Sigmoid colon (tissue), 7 donors: ENCODE data around the gene DIAPH1. TPM values are rescaled to one million over a fixed set of nuclear protein-coding genes. Genes with fewer than 3 reads are reported as not detected.

ENCODE experiments used
- DNase-seq: peaks from one replicate; pipeline ENCODE4 v3.0.0-alpha.2; 2019
- H3K27ac ChIP-seq, 4 donors: fragments of 200-600 bp; sonication (generic); one replicate each; pipeline ENCODE4 v1.5.1; 2016 to 2019; ENCODE audit warnings: mild to moderate bottlenecking in 1 of 4
- H3K27me3 ChIP-seq, 3 donors: fragments of 200-600 bp; sonication (generic); one replicate each; pipeline ENCODE4 v1.5.1; 2019; ENCODE audit warnings: mild to moderate bottlenecking in 1 of 3
- H3K36me3 ChIP-seq, 4 donors: fragments of 200-600 bp; sonication (generic); one replicate each; pipeline ENCODE4 v1.5.1; 2016 to 2019
- H3K4me1 ChIP-seq, 4 donors: fragments of 200-600 bp; sonication (generic); one replicate each; pipeline ENCODE4 v1.5.1; 2017 to 2019
- H3K4me3 ChIP-seq, 4 donors: fragments of 200-600 bp; sonication (generic); one replicate each; pipeline ENCODE4 v1.5.1; 2017 to 2019; ENCODE audit warnings: mild to moderate bottlenecking in 2 of 4, moderate library complexity in 1 of 4
- H3K9me3 ChIP-seq, 4 donors: fragments of 200-600 bp in 3 of 4; sonication (generic) in 3 of 4; one replicate each; pipeline versions ENCODE4 v1.5.1 to v1.6.1; 2013 to 2019
- EP300 ChIP-seq, 4 donors: sonication (generic); formaldehyde crosslinking; IDR thresholded peaks; one replicate each; pipeline ENCODE4 v1.6.1; 2017; ENCODE audit warnings: antibody characterized with exemption in 4 of 4
- POLR2A ChIP-seq, 2 donors: fragments of 450-650 bp; IDR thresholded peaks; one replicate each; pipeline ENCODE4 v1.6.1; 2016; ENCODE audit warnings: antibody characterized with exemption in 2 of 2, mild to moderate bottlenecking in 2 of 2, moderate library complexity in 2 of 2
- POLR2AphosphoS5 ChIP-seq, 4 donors: sonication (generic); formaldehyde crosslinking; IDR thresholded peaks; one replicate each; pipeline ENCODE4 v1.6.1; 2017; ENCODE audit warnings: antibody characterized with exemption in 4 of 4
- WGBS, 2 donors: extraction: QIAGEN DNeasy Blood & Tissue Kit; methylation state at CpG; one replicate each; pipeline ENCODE4 v1.1.7; 2013; 5-methylcytosine and 5-hydroxymethylcytosine counted together
- intact Hi-C: fragments of 100-400 bp; cut with DNase I; formaldehyde crosslinking; loops from one replicate; pipeline ENCODE4 v1.15.1; 2023
- polyA plus RNA-seq, 3 donors: library from polyadenylated mRNA; stranded (reverse); fragments of 200-250 nt; gene quantifications; one replicate each; pipeline ENCODE4 v1.2.3, GENCODE V29; 2013
- total RNA-seq, 4 donors: library from RNA; depleted of rRNA; stranded (reverse); fragments of >200 nt; gene quantifications; one replicate each; pipeline ENCODE4 v1.1.0, GENCODE V29; 2016
- TF ChIP-seq, protein P1 (sequence below), 4 experiments: fragments of 450-650 bp in 3 of 4; fragments of 200-600 bp in 1 of 4; IDR thresholded peaks; one replicate each; pipeline ENCODE4 v1.5.1; 2016 to 2019; ENCODE audit warnings: antibody characterized with exemption in 4 of 4, mild to moderate bottlenecking in 3 of 4, moderate library complexity in 2 of 4
- donor health status: healthy with polysubstance abuse.
- donor health status: Bipolar disorder and iron deficiency.
- donor health status: healthy.

DIAPH1 gene
- total and polyA plus RNA-seq, 7 donors: 14.4 to 105 (median 26.9) TPM

DNA sequence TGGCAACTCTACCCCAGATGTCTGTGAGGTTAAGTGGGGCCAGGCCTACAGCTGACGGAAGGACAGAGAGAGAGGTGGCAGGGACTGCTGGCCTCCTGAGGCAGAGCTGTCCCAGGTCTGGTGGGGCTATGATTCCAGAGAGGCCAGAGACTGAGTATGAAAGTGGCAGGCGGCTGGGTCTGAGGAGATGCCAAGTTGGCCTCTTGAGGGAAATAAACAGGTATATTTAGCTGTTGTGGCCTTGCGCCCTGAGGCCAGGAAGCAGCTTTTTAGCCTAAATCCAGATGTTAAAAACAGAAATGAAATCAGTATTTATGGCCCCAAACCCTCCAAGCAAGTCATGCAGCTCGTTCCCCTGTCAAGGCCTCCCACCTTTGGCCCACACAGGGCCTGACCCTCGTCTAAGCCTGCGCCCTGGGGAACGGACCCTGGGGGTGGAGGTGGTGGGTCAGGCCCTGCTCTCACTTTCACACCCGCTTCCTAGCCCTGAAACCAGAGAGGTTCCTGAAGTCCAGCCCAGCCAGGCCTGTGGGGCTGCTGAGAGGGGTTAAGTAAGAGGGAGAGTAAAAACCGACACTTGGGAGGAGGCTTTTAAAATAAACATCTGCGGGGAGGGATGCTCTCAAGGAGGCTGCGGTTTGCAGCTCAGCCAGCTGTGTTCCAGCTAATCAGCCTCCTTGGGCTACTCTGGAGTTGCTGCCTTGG is 111.3 kb downstream of the DIAPH1 start:
- H3K9me3 ChIP-seq: no peaks in the 10 kb centered on the region
- WGBS, 2 donors: 50 to 76% methylated on average over 11 of the region's 11 CpGs
- H3K27ac ChIP-seq: peak overlapping the region; percentile 83 to 87 (median 86)
- H3K4me1 ChIP-seq: peaks cover 0 to 44% (median 42%) of the 10 kb centered on the region in 4 donors
- H3K27me3 ChIP-seq: no peaks in the 10 kb centered on the region
- peak; percentile 87 for DNase-seq
- intact Hi-C loops: loop anchor here (2.0 kb wide), 1 partner anchor 17 kb away; no protein-coding TSS in a partner anchor
- TF ChIP-seq POLR2AphosphoS5 (IDR thresholded peaks at IDR 0.05) (peak in 3 of 4 donors; percentile 31 to 39 (median 36)), POLR2A (IDR thresholded peaks at IDR 0.05) (no peak), EP300 (IDR thresholded peaks at IDR 0.05) (no peak)
- peak overlapping the region in 2 of 4 donors; percentile 35 to 44 for H3K4me3 ChIP-seq
- H3K36me3 ChIP-seq: peaks cover 0 to 43% (median 13%) of the 10 kb centered on the region in 4 donors

DNA sequence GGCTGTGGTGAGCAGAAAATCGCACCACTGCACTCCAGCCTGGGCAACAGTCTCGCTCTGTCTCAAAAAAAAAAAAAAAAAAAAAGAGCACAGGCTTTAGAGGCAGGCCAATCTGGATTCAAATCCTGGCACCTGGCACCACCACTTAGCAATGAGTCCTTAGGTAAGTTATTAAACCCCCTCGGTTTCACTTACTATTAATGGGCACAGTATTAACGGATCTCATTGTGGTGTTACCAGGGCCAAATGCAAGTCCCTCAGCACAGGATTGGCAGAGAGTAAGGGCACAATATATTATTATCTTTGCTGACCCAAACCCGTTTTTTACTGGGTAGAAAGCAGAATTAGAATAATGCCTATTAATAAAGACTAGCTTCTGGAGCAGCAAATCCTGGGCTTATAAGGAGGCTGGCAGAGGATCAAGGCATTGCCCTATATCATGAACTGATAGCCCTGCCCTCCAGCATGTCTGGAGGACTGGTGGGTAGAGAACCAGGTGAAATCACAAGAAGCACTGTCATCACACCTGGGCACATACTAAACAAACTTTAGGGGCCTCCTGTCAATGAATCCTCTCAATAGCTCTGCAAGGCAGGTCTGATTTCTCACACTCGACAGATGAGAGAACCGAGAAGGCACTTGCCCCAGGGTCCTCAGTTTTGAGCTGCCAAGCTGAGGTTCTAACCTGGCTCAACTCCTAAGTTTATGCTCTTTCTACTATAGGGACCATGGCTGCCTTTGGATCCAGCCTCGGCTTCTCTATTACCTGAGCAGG is 112.2 kb downstream of the DIAPH1 start:
- 88 to 93% methylated on average over 8 of the region's 8 CpGs for WGBS, 2 donors
- Histone ChIP-seq H3K27ac (peak overlapping the region; percentile 83 to 87 (median 86)), H3K36me3 (peaks cover 0 to 42% (median 10%) of the 10 kb centered on the region in 4 donors), H3K4me1 (peaks cover 0 to 38% (median 37%) of the 10 kb centered on the region in 4 donors), H3K4me3 (no peak overlapping the region), H3K9me3 (no peaks in the 10 kb centered on the region), H3K27me3 (no peaks in the 10 kb centered on the region)
- intact Hi-C loops: no loop called here
- no peak for DNase-seq
- TF ChIP-seq POLR2AphosphoS5 (IDR thresholded peaks at IDR 0.05) (no peak), EP300 (IDR thresholded peaks at IDR 0.05) (no peak), POLR2A (IDR thresholded peaks at IDR 0.05) (no peak)
- TF ChIP-seq, protein P1, sequence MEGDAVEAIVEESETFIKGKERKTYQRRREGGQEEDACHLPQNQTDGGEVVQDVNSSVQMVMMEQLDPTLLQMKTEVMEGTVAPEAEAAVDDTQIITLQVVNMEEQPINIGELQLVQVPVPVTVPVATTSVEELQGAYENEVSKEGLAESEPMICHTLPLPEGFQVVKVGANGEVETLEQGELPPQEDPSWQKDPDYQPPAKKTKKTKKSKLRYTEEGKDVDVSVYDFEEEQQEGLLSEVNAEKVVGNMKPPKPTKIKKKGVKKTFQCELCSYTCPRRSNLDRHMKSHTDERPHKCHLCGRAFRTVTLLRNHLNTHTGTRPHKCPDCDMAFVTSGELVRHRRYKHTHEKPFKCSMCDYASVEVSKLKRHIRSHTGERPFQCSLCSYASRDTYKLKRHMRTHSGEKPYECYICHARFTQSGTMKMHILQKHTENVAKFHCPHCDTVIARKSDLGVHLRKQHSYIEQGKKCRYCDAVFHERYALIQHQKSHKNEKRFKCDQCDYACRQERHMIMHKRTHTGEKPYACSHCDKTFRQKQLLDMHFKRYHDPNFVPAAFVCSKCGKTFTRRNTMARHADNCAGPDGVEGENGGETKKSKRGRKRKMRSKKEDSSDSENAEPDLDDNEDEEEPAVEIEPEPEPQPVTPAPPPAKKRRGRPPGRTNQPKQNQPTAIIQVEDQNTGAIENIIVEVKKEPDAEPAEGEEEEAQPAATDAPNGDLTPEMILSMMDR (IDR thresholded peaks at IDR 0.05): no peak

DNA sequence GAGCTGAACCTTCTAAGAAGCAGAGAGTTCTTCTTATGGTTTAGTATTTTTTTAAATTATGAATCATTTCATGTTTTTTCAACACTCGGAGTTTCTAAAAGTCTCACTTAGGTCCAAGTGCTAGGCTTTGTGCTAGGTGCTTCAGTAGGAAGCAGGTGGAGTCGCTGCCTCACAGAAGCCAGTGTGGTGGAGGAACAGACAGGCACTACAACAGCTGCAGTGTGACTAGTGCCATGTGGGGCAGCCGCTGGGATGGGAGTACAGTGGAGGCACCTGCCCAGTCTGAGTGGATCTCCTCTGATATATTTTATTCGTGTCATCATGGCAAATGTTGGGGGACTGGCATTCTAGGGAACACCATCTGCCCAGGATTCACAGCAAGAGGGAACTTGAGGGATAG is 114.6 kb downstream of the DIAPH1 start:
- WGBS, 2 donors: 91 to 93% methylated on average over 4 of the region's 4 CpGs
- H3K27ac ChIP-seq: no peak overlapping the region
- H3K36me3 ChIP-seq: peaks cover 0 to 31% (median 6%) of the 10 kb centered on the region in 4 donors
- TF ChIP-seq, protein P1 (IDR thresholded peaks at IDR 0.05): no peak
- no peak for TF ChIP-seq POLR2AphosphoS5 (IDR thresholded peaks at IDR 0.05)
- no peak for TF ChIP-seq POLR2A (IDR thresholded peaks at IDR 0.05)
- no peak for TF ChIP-seq EP300 (IDR thresholded peaks at IDR 0.05)
- H3K4me1 ChIP-seq: peaks cover 0 to 29% (median 27%) of the 10 kb centered on the region in 4 donors
- no peaks in the 10 kb centered on the region for H3K9me3 ChIP-seq
- H3K4me3 ChIP-seq: no peak overlapping the region
- no peaks in the 10 kb centered on the region for H3K27me3 ChIP-seq
- DNase-seq: no peak
- intact Hi-C loops: no loop called here

DNA sequence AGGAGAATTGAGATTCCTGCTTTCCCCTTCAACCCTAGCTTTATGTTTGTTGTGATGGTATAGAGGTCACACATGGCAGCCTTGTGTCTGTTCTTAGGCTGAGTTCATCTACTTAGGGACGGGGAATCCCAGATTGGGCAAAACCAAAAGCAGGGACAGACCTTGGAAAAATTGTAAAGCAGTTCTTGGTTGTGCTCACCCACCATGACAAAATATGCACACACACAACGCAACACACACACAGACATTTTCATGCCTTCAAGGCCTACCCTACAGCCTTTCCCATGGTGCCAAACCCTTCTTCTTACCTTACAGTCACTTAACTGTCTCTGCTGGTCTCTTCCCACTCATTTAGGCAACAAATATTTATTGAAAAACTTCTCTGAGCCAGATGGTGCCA is 115.1 kb downstream of the DIAPH1 start:
- Histone ChIP-seq H3K27ac (no peak overlapping the region), H3K9me3 (no peaks in the 10 kb centered on the region), H3K27me3 (no peaks in the 10 kb centered on the region), H3K4me3 (no peak overlapping the region), H3K36me3 (peaks cover 0 to 31% (median 6%) of the 10 kb centered on the region in 4 donors), H3K4me1 (peaks cover 0 to 23% (median 22%) of the 10 kb centered on the region in 4 donors)
- intact Hi-C loops: no loop called here
- TF ChIP-seq, protein P1 (IDR thresholded peaks at IDR 0.05): no peak
- TF ChIP-seq POLR2AphosphoS5 (IDR thresholded peaks at IDR 0.05) (no peak), EP300 (IDR thresholded peaks at IDR 0.05) (no peak), POLR2A (IDR thresholded peaks at IDR 0.05) (no peak)
- 89 to 97% methylated on average over 2 of the region's 2 CpGs for WGBS, 2 donors
- no peak for DNase-seq

DNA sequence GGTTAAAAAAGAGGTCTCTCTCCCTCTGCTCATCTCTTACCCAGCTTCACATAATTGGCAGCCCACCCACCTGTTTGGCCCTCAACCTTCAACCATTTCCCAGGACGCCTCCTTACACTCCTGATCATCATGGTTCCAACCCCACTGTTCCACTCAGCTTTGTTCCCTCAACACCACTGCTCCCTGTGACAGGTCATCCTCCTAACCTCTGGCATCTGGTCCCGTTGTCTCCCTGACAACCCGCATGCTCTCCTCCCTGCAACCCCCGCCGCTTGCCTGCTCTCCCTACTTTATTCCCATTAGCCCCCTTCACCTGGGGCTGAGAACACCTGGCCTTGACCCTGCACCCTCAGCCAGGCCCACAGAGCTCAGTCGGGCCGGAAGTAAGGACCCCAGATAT is 117.0 kb downstream of the DIAPH1 start:
- peak; percentile 47 for DNase-seq
- H3K27ac ChIP-seq: no peak overlapping the region
- peaks cover 0 to 4% (median 3%) of the 10 kb centered on the region in 4 donors for H3K4me1 ChIP-seq
- H3K36me3 ChIP-seq: peaks cover 0 to 46% (median 5%) of the 10 kb centered on the region in 4 donors
- no peaks in the 10 kb centered on the region for H3K27me3 ChIP-seq
- no peak overlapping the region for H3K4me3 ChIP-seq
- H3K9me3 ChIP-seq: no peaks in the 10 kb centered on the region
- WGBS, 2 donors: 89 to 94% methylated on average over 7 of the region's 7 CpGs
- TF ChIP-seq, protein P1 (IDR thresholded peaks at IDR 0.05): no peak
- no peak for TF ChIP-seq EP300 (IDR thresholded peaks at IDR 0.05)
- no peak for TF ChIP-seq POLR2A (IDR thresholded peaks at IDR 0.05)
- no peak for TF ChIP-seq POLR2AphosphoS5 (IDR thresholded peaks at IDR 0.05)
- intact Hi-C loops: no loop called here
